GM12875 (cell line): Measurements from ENCODE around the gene ERCC3.
"Not testable (repeated sequence)": the region's sequence is repeated elsewhere in the genome, so short reads cannot be mapped to it uniquely, and the experiment has no call there.

ENCODE experiments used
- H3K4me3 ChIP-seq: one replicate; pipeline ENCODE4 v1.5.1; 2011; ENCODE audit warnings: low read depth, low read length, control low read depth
- CTCF ChIP-seq: IDR thresholded peaks from 2 replicates; pipeline ENCODE4 v1.5.1; 2011; ENCODE audit warnings: low read depth, mild to moderate bottlenecking, control low read depth, inconsistent platforms, low read length, moderate library complexity, borderline replicate concordance; ENCODE audit not compliant: insufficient read depth

ERCC3 gene

GRCh38 chr2:127226132-127226519, 67.8 kb downstream of the ERCC3 start:
- no peak overlapping the region for H3K4me3 ChIP-seq
- no peak for TF ChIP-seq CTCF

GRCh38 chr2:127225186-127225960, 68.6 kb downstream of the ERCC3 start:
- no peak for TF ChIP-seq CTCF

GRCh38 chr2:127224135-127224534, 69.8 kb downstream of the ERCC3 start:
- not testable (repeated sequence) for H3K4me3 ChIP-seq

More at GRCh38 chr2:127225186-127225960, 68.6 kb downstream of the ERCC3 start:
- no peak overlapping the region for H3K4me3 ChIP-seq

- TF ChIP-seq CTCF = no peak
- no peak overlapping the region for H3K4me3 ChIP-seq
These were observed 73.0 kb downstream of the ERCC3 start for GRCh38 chr2:127220768-127221527.

GRCh38 chr2:127220102-127220767, 73.7 kb downstream of the ERCC3 start, which contains the start of gene CYP27C1:
TSS of gene CYP27C1 (minus strand) at chr2:127220299. CDS start at chr2:127220270, 29 bp downstream.
- TF ChIP-seq CTCF = no peak
- no peak within 1 kb of the TSS for H3K4me3 ChIP-seq

- H3K4me3 ChIP-seq = no peak overlapping the region
These were observed 74.5 kb downstream of the ERCC3 start for GRCh38 chr2:127219171-127220070.

More at GRCh38 chr2:127219171-127220070, 74.5 kb downstream of the ERCC3 start:
- TF ChIP-seq CTCF = no peak
